Body of pancreas (tissue), 4 donors: ENCODE results near the gene SLC1A7.

Experiments
- CTCF ChIP-seq, 7 experiments: fragments of 450-650 bp in 4 of 7; fragments of 200-600 bp in 3 of 7; sonication (generic) in 3 of 7; IDR thresholded peaks; one replicate each; pipeline ENCODE4 v1.5.1; 2016 to 2019; ENCODE audit warnings: antibody characterized with exemption in 7 of 7
- POLR2A ChIP-seq, 3 donors: fragments of 450-650 bp; IDR thresholded peaks; one replicate each; pipeline ENCODE4 v1.6.1; 2016; ENCODE audit warnings: antibody characterized with exemption in 3 of 3, mild to moderate bottlenecking in 2 of 3

- TF ChIP-seq CTCF (IDR thresholded peaks at IDR 0.05) (no peak), POLR2A (IDR thresholded peaks at IDR 0.05) (no peak)
Observed at GRCh38 chr1:53086491-53087070, 55.9 kb downstream of the SLC1A7 start.
